ENCODE measurements around the gene WDR46.
A peak's percentile ranks its signal among the peaks of the same experiment; 100 is the strongest.
"Not testable (repeated sequence)": the region's sequence is repeated elsewhere in the genome, so short reads cannot be mapped to it uniquely, and the experiment has no call there.

The WDR46 gene

DNA sequence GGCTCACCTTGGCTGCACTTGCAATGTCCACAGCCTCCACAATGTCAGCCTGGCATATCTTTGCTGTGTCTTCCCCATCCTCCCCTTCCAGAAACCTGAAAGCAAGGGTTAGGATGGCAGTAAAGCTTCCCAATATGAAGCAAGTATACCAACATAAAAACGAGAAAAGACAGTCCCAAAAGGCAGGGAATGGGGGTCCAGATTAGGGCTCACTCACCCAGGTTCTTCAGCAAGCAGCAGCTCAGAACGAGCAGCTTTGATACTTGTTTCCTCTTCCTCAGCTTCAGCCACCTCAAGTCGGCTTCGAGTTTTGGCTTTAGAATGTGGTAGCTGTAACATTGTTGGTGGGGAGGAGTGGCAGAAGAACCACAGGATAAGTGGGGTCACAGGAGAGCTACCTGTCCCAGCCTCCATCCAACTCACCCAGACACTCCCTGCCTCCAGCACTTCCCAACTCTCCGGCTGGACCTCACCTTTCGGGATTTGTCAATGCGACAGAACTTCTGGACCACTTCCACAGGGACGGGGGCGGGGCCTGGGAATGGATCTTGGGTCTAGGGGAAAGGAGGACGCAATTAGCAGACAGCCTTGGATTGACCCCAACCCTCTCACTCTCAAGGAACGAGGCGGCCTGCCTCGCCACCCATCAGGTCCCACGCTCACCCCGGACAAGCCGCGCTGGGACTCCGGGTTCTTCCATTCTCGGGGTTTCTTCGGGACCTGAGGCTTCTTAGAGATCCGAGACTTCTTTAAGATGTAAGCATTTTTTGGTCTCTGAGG is 708 bp downstream of the WDR46 start:
- Mint-ChIP-seq H3K36me3 (ENCODE audit: low read depth) (peaks cover 92% of the 10 kb centered on the region), H3K27ac (peak overlapping the region; percentile 86), H3K4me3 (peak overlapping the region; percentile 92), H3K9me3 (no peaks in the 10 kb centered on the region), H3K4me1 (ENCODE audit: low read depth) (peaks cover 48% of the 10 kb centered on the region), H3K27me3 (no peaks in the 10 kb centered on the region)
- intact Hi-C loops (cut with micrococcal nuclease): no loop called here

DNA sequence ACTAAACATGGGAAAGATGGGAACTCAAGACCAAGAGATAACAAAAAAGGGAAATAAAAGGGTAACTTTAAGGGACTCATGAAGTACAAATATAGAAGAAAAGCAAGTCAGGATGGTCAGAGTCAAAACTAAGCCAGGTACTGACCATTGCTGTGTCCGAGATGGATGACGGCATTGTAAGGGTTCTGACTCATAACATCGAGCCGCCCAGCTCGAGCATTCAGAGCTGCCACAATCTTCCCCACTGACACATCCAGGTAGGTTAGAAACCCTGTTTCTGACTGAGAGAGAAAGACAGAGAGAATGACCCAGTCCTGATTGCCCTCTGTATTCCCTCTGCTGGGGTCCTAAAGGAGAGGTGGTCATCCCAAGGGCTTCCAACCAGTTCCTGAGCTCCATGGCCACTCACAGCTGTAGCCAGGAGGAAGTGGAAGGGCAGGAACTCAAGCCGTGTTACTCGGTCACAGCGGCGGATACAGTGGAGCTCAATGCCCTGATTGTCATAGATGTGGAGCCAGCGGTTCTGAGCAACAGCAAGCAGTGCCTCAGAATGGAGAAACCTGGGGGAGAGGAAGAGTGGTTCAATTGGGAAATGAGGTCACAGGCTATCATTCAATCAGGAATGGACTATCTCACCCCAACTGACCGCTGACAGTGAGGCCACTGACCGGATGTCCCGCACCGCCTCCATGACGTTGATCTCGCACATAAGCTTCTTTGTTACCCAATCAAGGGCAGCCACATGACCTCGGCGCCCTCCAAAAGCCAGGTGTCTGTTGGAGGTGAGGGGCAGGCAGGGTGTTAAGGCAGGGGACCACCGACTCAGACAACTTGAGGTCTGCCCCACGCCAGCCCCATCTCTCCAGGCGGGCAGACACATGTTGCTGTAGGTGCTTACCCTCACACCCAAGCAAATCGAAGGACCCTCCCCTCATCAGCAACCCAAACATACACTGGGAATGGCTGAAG is 1.8 kb downstream of the WDR46 start:
- Mint-ChIP-seq H3K4me3 (no peak overlapping the region), H3K27ac (peak overlapping the region; percentile 35), H3K4me1 (ENCODE audit: low read depth) (peaks cover 46% of the 10 kb centered on the region), H3K36me3 (ENCODE audit: low read depth) (peaks cover 92% of the 10 kb centered on the region), H3K9me3 (no peaks in the 10 kb centered on the region), H3K27me3 (no peaks in the 10 kb centered on the region)
- intact Hi-C loops (cut with micrococcal nuclease): no loop called here

DNA sequence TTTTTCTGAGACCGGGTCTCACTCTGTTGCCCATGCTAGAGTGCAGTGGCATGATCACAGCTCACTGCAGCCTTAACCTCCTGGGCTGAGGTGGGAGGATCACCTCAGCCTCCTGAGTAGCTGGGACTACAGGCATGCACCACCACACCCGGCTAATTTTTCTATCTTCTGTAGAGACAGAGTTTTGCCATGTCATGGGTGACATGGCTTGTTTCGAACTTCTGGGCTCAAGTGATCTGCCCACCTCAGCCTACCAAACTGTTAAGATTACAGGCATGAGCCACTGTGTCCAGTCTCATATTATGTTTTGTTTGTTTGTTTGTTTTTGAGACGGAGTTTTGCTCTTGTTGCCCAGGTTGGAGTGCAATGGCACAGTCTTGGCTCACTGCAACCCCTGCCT is 3.8 kb downstream of the WDR46 start:
- H3K27me3 Mint-ChIP-seq; H3K4me3 Mint-ChIP-seq; intact Hi-C loops (cut with micrococcal nuclease); H3K27ac Mint-ChIP-seq; H3K9me3 Mint-ChIP-seq: not testable (repeated sequence)
- H3K36me3 Mint-ChIP-seq (ENCODE audit: low read depth): peaks cover 92% of the 10 kb centered on the region
- H3K4me1 Mint-ChIP-seq (ENCODE audit: low read depth): peaks cover 55% of the 10 kb centered on the region

DNA sequence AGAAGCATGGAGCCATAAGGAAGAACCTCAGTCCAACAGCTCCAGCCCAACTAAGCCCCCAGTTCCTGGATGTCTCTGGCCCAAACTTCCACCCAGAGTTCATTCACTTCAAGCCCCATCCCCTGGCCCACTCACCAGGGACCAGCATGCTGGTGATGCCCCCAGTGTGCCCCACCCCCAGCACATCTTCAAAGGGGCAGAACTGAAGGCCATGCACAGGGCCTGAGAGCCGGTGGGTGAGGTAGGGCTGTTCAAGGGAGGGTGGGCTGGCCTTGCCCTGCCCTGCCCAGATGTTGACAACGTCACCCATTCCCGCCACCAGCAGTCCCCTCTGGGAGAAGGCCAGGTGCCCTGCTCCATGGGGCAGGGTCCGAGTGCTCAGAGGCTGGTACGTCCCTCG is 8.5 kb downstream of the WDR46 start:
- Mint-ChIP-seq H3K4me3 (no peak overlapping the region), H3K27ac (peak overlapping the region; percentile 94), H3K4me1 (ENCODE audit: low read depth) (peaks cover 66% of the 10 kb centered on the region), H3K36me3 (ENCODE audit: low read depth) (peaks cover 97% of the 10 kb centered on the region), H3K27me3 (no peaks in the 10 kb centered on the region), H3K9me3 (no peaks in the 10 kb centered on the region)
- intact Hi-C loops (cut with micrococcal nuclease): no loop called here

DNA sequence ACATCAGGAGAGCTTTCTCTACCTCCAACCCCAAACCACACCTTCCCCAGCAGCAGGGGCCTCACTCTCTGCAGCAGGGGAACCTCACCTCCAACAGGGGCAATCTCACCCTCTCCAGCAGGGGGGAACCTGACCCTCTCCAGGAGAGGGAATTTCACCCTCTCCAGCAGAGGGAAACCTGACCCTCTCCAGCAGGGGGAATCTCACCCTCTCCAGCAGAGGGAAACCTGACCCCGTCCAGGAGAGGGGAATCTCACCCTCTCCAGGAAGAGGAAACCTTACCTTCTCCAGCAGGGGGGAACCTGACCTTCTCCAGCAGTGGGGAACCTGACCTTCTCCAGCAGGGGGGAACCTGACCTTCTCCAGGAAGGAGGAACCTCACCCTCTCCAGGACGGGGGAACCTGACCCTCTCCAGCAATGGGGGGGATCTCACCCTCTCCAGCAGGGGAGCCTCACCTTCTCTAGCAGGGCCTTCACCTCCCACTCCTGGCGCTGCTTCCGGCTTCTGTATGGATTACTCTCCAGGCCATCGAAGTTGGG is 9.0 kb downstream of the WDR46 start:
- intact Hi-C loops (cut with micrococcal nuclease): no loop called here
- Mint-ChIP-seq H3K27me3 (no peaks in the 10 kb centered on the region), H3K4me1 (ENCODE audit: low read depth) (peaks cover 70% of the 10 kb centered on the region), H3K4me3 (peak overlapping the region; percentile 23), H3K27ac (peak overlapping the region; percentile 94), H3K36me3 (ENCODE audit: low read depth) (peaks cover 97% of the 10 kb centered on the region), H3K9me3 (no peaks in the 10 kb centered on the region)

DNA sequence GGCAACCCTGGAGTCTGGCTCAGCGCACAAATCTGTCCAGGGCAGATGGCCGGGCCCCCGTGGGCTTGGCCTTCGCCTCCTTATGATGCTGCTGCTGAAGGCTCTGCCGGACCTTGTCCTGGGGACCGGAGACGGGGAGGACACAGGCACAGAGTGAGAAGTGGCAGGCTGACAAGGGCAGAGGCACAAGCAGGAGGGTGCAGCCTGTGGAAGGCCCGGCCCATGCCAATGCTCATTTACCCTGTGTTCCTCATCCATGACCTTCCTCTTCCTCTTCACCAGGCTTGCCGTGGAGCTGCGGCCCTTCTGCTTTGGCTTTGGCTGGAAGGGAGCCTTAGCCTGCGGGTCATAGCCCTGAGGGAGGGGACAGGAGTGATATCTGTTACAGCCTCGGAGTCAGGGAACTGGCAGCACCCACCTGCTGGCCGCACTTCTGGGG is 9.8 kb downstream of the WDR46 start:
- peaks cover 100% of the 10 kb centered on the region for H3K36me3 Mint-ChIP-seq (ENCODE audit: low read depth)
- intact Hi-C loops (cut with micrococcal nuclease): no loop called here
- H3K4me3 Mint-ChIP-seq: peak overlapping the region; percentile 95
- peak overlapping the region; percentile 94 for H3K27ac Mint-ChIP-seq
- no peaks in the 10 kb centered on the region for H3K9me3 Mint-ChIP-seq
- H3K27me3 Mint-ChIP-seq: no peaks in the 10 kb centered on the region
- H3K4me1 Mint-ChIP-seq (ENCODE audit: low read depth): peaks cover 78% of the 10 kb centered on the region

DNA sequence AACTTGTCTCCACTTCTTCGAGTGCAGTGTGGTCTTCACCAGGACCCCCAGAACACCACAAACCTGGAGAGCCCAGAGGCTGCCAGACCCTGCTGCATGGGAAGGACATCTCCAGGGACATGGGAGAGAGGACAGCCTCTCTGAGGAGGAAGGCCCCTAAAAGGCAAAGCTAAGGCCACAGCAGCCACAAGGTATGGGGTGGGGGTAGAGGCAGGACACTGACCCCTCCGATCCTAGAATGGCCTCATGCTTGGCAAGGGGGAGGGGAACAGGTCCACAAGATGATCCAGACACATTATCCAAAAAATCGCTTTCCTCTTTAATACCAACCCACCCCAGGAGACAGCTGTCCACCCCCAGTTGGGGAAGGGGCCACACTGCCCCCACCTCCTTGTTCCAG is 10.2 kb downstream of the WDR46 start:
- peak overlapping the region; percentile 94 for H3K27ac Mint-ChIP-seq
- H3K9me3 Mint-ChIP-seq: no peaks in the 10 kb centered on the region
- peak overlapping the region; percentile 95 for H3K4me3 Mint-ChIP-seq
- H3K4me1 Mint-ChIP-seq (ENCODE audit: low read depth): peaks cover 82% of the 10 kb centered on the region
- peaks cover 100% of the 10 kb centered on the region for H3K36me3 Mint-ChIP-seq (ENCODE audit: low read depth)
- no peaks in the 10 kb centered on the region for H3K27me3 Mint-ChIP-seq
- intact Hi-C loops (cut with micrococcal nuclease): no loop called here

DNA sequence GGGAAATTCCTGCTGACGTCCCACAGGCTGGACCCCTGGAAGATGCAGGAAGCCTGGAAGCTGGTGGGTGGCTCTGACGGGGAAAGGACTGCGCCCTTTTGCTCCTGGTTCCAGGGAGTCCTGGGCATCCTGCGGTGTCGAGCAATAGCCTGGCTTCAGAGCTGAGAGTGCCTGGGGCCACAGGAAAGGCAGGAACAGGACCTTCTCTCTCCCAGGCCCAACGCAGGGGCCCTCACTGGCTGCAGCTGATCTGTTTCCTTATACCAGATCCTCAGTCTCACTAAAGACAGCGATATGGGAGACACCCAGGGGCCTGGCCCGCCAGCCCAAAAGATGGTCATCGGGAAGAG is 10.7 kb downstream of the WDR46 start:
- H3K4me3 Mint-ChIP-seq: peak overlapping the region; percentile 95
- H3K4me1 Mint-ChIP-seq (ENCODE audit: low read depth): peaks cover 86% of the 10 kb centered on the region
- intact Hi-C loops (cut with micrococcal nuclease): no loop called here
- no peaks in the 10 kb centered on the region for H3K9me3 Mint-ChIP-seq
- H3K27me3 Mint-ChIP-seq: no peaks in the 10 kb centered on the region
- H3K27ac Mint-ChIP-seq: peak overlapping the region; percentile 94
- peaks cover 100% of the 10 kb centered on the region for H3K36me3 Mint-ChIP-seq (ENCODE audit: low read depth)

DNA sequence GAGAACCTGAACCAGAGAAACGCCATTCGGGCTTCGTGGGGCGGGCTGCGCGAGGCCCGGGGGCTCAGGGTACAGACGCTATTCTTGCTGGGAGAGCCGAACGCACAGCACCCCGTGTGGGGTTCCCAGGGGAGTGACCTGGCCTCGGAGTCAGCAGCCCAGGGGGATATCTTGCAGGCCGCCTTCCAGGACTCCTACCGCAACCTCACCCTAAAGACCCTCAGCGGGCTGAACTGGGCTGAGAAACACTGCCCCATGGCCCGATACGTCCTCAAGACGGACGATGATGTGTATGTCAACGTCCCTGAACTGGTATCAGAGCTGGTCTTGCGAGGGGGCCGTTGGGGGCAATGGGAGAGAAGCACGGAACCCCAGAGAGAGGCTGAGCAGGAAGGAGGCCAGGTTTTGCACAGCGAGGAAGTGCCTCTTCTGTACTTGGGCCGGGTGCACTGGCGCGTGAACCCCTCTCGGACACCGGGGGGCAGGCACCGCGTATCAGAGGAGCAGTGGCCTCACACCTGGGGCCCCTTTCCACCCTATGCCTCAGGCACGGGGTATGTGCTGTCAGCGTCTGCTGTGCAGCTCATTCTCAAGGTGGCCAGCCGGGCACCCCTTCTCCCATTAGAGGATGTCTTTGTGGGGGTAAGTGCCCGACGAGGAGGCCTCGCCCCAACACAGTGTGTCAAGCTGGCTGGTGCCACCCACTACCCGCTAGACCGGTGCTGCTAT is 11.2 kb downstream of the WDR46 start:
- peaks cover 100% of the 10 kb centered on the region for H3K36me3 Mint-ChIP-seq (ENCODE audit: low read depth)
- H3K9me3 Mint-ChIP-seq: no peaks in the 10 kb centered on the region
- H3K4me1 Mint-ChIP-seq (ENCODE audit: low read depth): peaks cover 92% of the 10 kb centered on the region
- peak overlapping the region; percentile 95 for H3K4me3 Mint-ChIP-seq
- H3K27ac Mint-ChIP-seq: peak overlapping the region; percentile 94
- no peaks in the 10 kb centered on the region for H3K27me3 Mint-ChIP-seq
- intact Hi-C loops (cut with micrococcal nuclease): no loop called here

DNA sequence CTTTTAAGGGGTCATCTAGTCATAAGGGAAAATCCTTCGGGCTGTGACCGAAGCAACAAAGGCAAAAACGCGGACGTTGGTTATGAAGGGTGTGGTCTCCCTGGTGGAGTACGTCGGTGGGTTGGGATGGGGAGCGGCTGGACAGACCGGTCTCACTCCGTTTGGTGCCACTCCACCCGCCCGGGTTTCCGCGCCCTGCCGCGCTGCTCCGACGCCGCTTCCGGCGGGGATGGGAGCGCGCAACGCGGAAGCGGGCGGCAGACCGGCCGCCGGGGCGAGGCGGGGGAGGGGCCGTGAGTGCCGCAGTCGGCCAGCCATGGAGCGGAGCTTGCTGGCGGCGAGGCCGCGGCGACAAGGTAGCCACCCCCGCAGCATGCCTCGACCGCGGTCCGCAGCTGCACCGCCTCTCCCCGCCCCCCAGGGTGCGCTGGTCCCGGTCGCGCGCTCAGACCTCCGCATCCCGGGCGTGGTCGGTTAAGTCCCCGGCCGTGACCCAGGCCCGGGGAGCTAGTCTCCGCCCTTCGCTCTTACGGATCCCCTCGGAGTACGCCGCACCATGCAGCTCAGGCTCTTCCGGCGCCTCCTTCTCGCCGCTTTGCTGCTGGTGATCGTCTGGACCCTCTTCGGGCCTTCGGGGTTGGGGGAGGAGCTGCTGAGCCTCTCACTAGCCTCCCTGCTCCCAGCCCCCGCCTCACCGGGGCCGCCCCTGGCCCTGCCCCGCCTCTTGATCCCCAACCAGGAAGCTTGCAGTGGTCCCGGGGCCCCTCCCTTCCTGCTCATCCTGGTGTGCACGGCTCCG is 12.0 kb downstream of the WDR46 start, which contains the start of gene B3GALT4:
TSS of gene B3GALT4 (plus strand) at position 260 of the 799 bp plus-strand sequence. CDS start at position 557, 297 bp downstream.
- Mint-ChIP-seq H3K4me3 (peak within 1 kb of the TSS; percentile 95), H3K27ac (peak within 1 kb of the TSS; percentile 94), H3K27me3 (no peaks in the 10 kb centered on the region), H3K4me1 (ENCODE audit: low read depth) (peaks cover 93% of the 10 kb centered on the region), H3K9me3 (no peaks in the 10 kb centered on the region), H3K36me3 (ENCODE audit: low read depth) (peaks cover 100% of the 10 kb centered on the region)
- intact Hi-C loops (cut with micrococcal nuclease): no loop called here

DNA sequence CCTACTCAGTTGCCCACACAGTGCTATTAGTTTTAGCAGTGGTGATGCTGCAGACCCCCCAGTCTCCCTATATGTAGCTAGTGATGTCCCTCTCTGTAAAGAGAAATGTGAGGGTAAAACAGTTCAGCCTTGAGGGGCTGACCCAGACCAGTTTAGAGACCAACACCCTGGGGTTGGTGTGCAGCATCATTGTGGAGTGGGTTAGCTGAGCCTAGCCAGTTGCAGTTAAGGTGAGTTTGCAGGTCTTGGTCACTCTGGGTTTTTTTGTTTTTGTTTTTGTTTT is 12.5 kb downstream of the WDR46 start:
- Mint-ChIP-seq H3K4me3 (peak overlapping the region; percentile 95), H3K4me1 (ENCODE audit: low read depth) (peaks cover 89% of the 10 kb centered on the region), H3K27ac (peak overlapping the region; percentile 94), H3K9me3 (no peaks in the 10 kb centered on the region), H3K27me3 (no peaks in the 10 kb centered on the region), H3K36me3 (ENCODE audit: low read depth) (peaks cover 100% of the 10 kb centered on the region)
- intact Hi-C loops (cut with micrococcal nuclease): no loop called here

DNA sequence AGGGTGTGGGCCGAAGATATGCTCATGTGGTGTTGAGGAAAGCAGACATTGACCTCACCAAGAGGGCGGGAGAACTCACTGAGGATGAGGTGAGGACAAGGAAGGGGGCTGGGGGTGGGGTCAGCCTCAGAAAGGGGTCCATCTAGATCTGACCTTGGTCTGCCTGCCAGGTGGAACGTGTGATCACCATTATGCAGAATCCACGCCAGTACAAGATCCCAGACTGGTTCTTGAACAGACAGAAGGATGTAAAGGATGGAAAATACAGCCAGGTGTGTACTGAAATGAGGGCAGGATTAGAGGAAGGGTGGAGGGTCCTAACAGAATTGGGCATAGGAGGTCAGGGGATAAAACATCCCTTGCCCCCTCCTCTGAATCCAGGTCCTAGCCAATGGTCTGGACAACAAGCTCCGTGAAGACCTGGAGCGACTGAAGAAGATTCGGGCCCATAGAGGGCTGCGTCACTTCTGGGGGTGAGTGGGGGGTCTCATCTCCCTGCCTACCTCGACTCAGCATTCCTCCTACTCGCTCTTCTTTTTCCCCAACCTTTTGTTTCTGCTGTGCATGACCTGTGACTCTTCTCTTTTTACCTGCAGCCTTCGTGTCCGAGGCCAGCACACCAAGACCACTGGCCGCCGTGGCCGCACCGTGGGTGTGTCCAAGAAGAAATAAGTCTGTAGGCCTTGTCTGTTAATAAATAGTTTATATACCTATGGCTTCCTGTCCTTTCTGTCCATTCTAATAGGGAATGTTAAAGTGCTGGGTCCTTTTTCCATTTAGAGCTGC is 13.1 kb downstream of the WDR46 start:
- H3K27me3 Mint-ChIP-seq; H3K9me3 Mint-ChIP-seq; intact Hi-C loops (cut with micrococcal nuclease): not testable (repeated sequence)
- peak overlapping the region; percentile 94 for H3K27ac Mint-ChIP-seq
- peaks cover 100% of the 10 kb centered on the region for H3K36me3 Mint-ChIP-seq (ENCODE audit: low read depth)
- peaks cover 84% of the 10 kb centered on the region for H3K4me1 Mint-ChIP-seq (ENCODE audit: low read depth)
- peak overlapping the region; percentile 95 for H3K4me3 Mint-ChIP-seq
